HG03108 (cell line): Measurements from ENCODE around the gene RPS26.
A peak's percentile ranks its signal among the peaks of the same experiment; 100 is the strongest.
"Not testable (repeated sequence)": the region's sequence is repeated elsewhere in the genome, so short reads cannot be mapped to it uniquely, and the experiment has no call there.

Experiments used
- ATAC-seq: cut with Tn5 transposase; IDR thresholded peaks from one replicate; pipeline ENCODE4 v1.9.1; 2021; ENCODE audit warnings: moderate library complexity; ENCODE audit not compliant: unreplicated experiment

Gene RPS26

GRCh38 chr12:56041552-56042429, at the start of gene RPS26:
RPS26 (plus strand) TSS chr12:56041918; CDS start chr12:56042167, 249 bp downstream.
- peak; percentile 95 for ATAC-seq

GRCh38 chr12:55993230-55993853, 48.4 kb upstream of the RPS26 start:
- ATAC-seq: no peak

GRCh38 chr12:55995366-55995765, 46.4 kb upstream of the RPS26 start:
- no peak for ATAC-seq

GRCh38 chr12:55996201-55996714, 45.5 kb upstream of the RPS26 start:
- ATAC-seq: no peak

- peak; percentile 100 for ATAC-seq
Measured at GRCh38 chr12:55996715-55997534, 44.8 kb upstream of the RPS26 start, which contains the start of gene SUOX. SUOX (plus strand) TSS chr12:55997276; CDS start chr12:56002222, 4,946 bp downstream.

GRCh38 chr12:55997535-55997859, 44.2 kb upstream of the RPS26 start:
- ATAC-seq: no peak

- ATAC-seq: not testable (repeated sequence)
Measured at GRCh38 chr12:55999522-55999921, 42.2 kb upstream of the RPS26 start.

- ATAC-seq: not testable (repeated sequence)
Measured at GRCh38 chr12:55999999-56000540, 41.6 kb upstream of the RPS26 start.

- no peak for ATAC-seq
Measured at GRCh38 chr12:56001487-56002100, 40.1 kb upstream of the RPS26 start.

GRCh38 chr12:56003376-56003775, 38.3 kb upstream of the RPS26 start:
- not testable (repeated sequence) for ATAC-seq

GRCh38 chr12:56004211-56004610, 37.5 kb upstream of the RPS26 start:
- ATAC-seq: no peak

- no peak for ATAC-seq
Measured at GRCh38 chr12:56007564-56008559, 33.9 kb upstream of the RPS26 start.

- ATAC-seq: no peak
Measured at GRCh38 chr12:56010111-56010570, 31.6 kb upstream of the RPS26 start.

GRCh38 chr12:56011509-56012090, 30.1 kb upstream of the RPS26 start:
- no peak for ATAC-seq

GRCh38 chr12:56013482-56013881, 28.2 kb upstream of the RPS26 start:
- ATAC-seq: no peak

- ATAC-seq: no peak
Measured at GRCh38 chr12:56014205-56014604, 27.5 kb upstream of the RPS26 start.

- no peak for ATAC-seq
Measured at GRCh38 chr12:56017181-56017580, 24.5 kb upstream of the RPS26 start.

GRCh38 chr12:56018356-56018755, 23.4 kb upstream of the RPS26 start:
- ATAC-seq: no peak
